CD4-positive, alpha-beta T cell treated with Interleukin-17A for 1 hour (primary cell): ENCODE results near the gene RAET1L.
"Not testable (repeated sequence)": the region's sequence is repeated elsewhere in the genome, so short reads cannot be mapped to it uniquely, and the experiment has no call there.

Experiments
- DNase-seq: peaks from one replicate; pipeline ENCODE4 v3.0.0-alpha.2; 2020

The RAET1L gene

DNA sequence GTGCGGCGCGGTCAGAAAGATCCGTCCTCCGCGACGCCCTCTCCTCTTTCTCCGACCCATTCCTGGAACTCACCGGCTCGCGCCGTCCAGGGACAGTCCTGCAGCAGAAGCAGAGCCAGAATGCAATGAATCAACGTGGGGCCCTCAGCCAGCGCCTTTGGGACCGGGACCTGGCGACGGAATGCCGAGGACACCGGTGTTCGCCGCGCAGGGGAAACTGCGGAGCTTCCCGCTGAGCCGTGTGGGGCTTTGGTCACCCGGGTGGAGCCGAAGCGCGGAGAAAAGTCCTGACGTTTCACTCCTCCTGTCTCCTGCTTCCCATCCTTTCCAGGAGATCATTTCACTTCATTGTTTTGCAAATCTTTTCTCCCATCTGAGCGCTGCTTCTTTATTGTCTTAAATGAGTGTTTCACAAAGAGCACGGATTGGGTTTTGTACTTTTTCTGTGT is 35.1 kb downstream of the RAET1L start:
- DNase-seq = no peak

- no peak for DNase-seq
These were observed 36.6 kb downstream of the RAET1L start for GRCh38 chr6:149988550-149989346.

DNA sequence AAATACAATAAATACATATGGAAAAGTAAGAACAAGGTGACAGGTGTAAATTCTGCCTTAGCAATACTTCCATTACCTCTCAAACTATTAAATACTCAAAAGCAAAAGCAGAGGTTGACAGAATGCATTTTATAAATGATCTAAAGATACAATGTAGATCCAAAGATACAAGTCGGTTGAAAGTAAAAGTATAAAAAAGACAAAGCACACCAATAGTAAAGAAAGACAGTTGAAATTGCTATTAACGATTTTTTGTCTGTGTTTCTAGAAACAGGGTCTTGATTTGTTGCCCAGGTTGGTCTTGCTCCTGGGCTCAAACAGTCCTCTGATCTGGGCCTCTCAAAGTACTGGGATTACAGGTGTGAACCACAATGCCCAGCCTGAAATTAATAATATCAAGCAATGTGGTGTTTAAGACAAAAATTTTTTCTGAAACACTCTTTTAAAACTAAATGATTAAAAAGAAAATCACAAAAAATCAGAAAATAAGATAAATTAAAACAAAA is 37.7 kb downstream of the RAET1L start:
- DNase-seq = no peak

DNA sequence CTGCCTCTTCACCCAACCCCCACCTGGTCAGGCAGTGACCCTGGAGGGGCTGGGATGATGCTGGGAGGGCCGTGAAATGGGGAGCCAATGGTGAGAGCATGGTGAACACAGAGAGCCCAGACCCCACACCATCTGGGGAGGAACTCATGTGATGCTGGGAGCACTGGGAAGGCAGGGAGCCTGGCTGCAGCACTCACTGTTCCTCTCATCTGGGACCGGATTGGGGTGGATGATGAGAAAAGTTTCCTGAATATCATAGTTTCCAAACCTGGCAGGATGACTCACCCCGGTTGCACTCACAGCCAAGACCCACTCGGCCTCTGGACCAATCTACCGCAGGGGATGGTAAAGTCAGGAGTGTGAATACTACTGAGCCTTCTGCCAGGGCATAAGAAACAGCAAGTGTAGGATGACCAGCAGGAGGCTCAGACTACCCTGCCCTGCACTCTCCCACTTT is 39.8 kb downstream of the RAET1L start:
- no peak for DNase-seq

DNA sequence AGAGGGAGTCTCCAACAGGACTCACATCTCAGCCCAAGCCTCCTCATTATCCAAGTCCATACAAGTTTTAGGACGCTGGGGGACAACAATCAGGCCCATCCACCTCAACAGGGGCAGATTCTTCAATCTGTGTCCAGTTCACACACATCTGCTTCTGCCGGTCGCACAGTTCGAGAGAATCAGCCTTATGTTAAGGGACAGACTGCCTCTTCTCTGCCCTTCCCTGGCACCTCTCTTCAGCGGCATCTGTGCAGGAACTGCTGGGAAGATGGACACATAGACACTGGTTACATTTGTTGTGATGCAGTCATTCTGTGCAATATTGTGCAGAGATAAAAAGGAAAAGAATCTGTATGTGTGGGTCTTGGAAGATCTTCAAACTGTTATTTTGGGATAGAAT is 40.6 kb downstream of the RAET1L start:
- no peak for DNase-seq

DNA sequence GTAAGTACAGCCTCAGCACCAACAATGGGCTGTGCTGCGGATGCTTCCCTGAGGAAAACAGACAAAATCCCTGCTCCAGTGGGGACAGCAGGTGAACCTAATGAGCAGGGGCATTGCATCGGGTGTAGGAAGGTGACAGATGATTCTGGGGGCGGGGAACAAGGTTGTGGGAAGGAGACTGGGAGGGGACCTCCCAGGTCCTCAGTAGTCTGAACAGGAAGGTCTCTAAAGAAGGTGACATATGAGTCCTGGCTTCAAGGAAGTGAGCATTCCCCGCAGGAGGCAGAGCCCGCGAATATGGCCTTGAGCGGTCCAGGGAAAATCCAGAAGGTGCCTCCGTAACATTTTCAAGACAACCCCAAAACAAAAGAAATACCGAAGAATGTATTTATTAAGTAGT is 42.2 kb downstream of the RAET1L start:
- DNase-seq = no peak

DNA sequence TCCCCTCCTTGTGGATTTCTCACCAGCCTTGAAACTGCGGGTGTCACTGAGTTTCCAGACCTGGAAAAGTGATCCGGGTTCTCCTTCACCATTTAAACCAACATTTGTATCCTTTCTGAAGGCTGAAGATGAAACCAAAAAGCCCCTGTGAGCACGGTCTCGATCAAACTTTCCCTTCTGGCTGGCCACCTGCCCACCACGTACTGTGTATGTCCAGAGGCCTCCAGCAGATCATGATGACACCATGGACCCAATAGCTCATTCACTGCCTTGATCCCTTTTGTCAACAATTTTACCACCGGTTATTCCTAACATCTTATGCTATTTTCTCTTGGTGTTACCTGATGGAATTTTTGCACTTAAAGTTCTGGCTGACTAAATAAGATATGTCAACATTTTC is 46.0 kb downstream of the RAET1L start:
- no peak for DNase-seq

- no peak for DNase-seq
These were observed 46.7 kb downstream of the RAET1L start for GRCh38 chr6:149978610-149979009.

DNA sequence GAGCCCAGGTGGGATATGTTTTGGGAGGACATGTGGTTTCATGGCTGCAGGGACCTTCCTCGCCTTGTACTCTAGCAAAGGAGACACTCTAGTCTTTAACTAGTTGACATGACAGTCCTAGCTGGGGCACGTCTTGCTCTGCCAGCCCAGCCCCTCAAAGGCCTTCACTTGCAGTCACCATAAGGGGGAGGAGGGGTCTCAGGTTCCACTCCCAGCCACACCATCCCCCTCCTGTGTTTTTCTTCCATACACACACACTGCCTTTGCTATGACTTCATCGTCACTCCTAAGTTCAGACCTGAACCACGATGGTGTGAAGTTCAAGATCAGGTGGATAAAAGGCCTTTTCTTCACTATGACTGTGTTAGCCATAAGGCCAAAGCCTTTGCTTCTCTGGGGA is 48.1 kb downstream of the RAET1L start:
- DNase-seq = no peak

DNA sequence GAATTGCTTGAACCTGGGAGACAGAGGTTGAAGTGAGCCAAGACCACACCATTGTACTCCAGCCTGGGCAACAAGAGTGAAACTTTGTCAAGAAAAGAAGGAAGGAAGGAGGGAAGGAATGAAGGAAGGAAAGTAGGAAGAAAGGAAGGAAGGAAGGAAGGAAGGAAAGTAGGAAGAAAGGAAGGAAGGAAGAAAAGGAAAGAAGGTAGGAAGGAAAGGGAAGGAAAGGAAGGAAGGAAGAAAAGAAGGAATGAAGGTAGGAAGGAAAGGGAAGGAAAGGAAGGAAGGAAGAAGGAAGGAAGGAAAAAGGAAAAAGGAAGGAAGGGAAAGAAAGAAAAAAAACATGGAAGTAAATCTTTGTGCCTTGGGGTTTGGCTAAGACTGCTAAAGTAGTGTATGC is 49.9 kb downstream of the RAET1L start:
- no peak for DNase-seq

- DNase-seq = no peak
These were observed 50.5 kb downstream of the RAET1L start for GRCh38 chr6:149974825-149975224.

DNA sequence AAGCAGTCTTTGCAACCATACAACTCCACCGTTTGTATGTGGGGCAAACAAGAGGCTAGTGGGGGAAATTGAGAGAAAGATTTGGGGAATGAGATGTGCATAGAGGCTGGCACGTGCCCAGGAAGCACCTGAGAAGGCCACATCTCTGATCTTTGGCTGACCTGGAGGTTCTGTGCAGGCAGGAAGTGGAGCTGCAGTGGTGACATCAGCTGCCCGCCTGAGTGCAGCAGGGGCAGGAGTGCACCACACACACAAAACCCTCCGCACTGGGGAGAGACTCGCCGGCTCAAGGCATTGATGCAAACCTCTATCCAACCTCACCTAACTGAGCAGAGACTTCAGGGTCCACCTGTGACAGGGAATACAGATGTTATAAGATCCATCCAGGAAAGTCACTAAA is 50.9 kb downstream of the RAET1L start:
- not testable (repeated sequence) for DNase-seq

DNA sequence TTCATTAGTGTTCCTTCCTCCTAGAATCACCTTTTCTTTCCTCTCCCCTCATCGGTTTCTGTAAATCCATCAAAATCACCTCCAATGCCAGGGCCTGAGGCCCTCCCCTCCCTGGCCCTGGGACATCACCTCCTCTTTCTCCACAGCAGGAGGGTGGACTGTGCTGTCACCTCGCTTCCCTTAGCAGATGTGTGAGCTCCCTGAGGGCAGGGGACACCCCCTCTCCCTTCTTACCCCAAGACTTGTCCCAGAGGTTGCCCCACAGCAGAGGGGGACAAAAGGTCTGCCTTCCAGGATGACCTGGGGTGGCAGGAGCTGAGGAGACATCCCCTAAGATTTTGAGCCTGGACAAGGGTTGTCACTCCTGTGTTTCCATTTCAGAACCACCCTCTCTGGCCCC is 55.7 kb downstream of the RAET1L start:
- no peak for DNase-seq

DNA sequence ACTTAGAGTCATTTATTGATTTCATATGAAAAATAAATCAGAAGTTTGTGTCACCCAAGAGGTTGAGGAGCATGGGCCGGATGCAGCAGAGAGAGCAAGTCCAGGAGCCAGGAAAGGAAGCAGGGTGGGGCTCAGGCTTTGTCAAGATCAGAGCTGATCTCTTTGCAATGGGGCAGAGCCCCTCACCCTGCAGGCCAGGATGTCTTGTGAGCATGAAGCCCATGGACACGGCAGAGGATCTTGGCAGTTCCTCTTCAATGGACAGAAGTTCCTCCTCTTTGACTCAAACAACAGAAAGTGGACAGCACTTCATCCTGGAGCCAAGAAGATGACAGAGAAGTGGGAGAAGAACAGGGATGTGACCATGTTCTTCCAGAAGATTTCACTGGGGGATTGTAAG is 56.4 kb downstream of the RAET1L start:
- DNase-seq = not testable (repeated sequence)
